Glomerular visceral epithelial cell (primary cell): ENCODE data around the gene CAMSAP2.

ENCODE experiments used
- DNase-seq: peaks from one replicate; pipeline ENCODE4 v3.0.0-alpha.2; 2016; ENCODE audit errors: extremely low spot score

Gene CAMSAP2

GRCh38 chr1:200883118-200883517, 144.4 kb downstream of the CAMSAP2 start:
- DNase-seq = no peak

GRCh38 chr1:200885623-200886402, 147.1 kb downstream of the CAMSAP2 start:
- DNase-seq = no peak

- DNase-seq = no peak
These were observed 147.9 kb downstream of the CAMSAP2 start for GRCh38 chr1:200886594-200886993.

GRCh38 chr1:200887036-200887435, 148.3 kb downstream of the CAMSAP2 start:
- no peak for DNase-seq

- DNase-seq = no peak
These were observed 149.2 kb downstream of the CAMSAP2 start for GRCh38 chr1:200887772-200888348.

- DNase-seq = peak; percentile 92
These were observed 149.7 kb downstream of the CAMSAP2 start for GRCh38 chr1:200888349-200888838.

GRCh38 chr1:200889571-200889970, 150.9 kb downstream of the CAMSAP2 start:
- no peak for DNase-seq

- no peak for DNase-seq
These were observed 151.3 kb downstream of the CAMSAP2 start for GRCh38 chr1:200890027-200890426.

- peak; percentile 75 for DNase-seq
These were observed 152.4 kb downstream of the CAMSAP2 start for GRCh38 chr1:200890818-200891773.

- DNase-seq = peak; percentile 40
These were observed 153.1 kb downstream of the CAMSAP2 start for GRCh38 chr1:200891774-200892157.

GRCh38 chr1:200892546-200892945, 153.9 kb downstream of the CAMSAP2 start:
- DNase-seq = no peak

GRCh38 chr1:200892958-200893357, 154.3 kb downstream of the CAMSAP2 start:
- DNase-seq = no peak

GRCh38 chr1:200893411-200893901, 154.8 kb downstream of the CAMSAP2 start:
- no peak for DNase-seq

- peak; percentile 34 for DNase-seq
These were observed 156.2 kb downstream of the CAMSAP2 start, which contains the start of gene INAVA for GRCh38 chr1:200894712-200895442. Gene INAVA (plus strand): TSS chr1:200894900. CDS start chr1:200898401, 3,501 bp downstream.

- no peak for DNase-seq
These were observed 156.7 kb downstream of the CAMSAP2 start for GRCh38 chr1:200895443-200895789.

GRCh38 chr1:200895801-200896530, 157.3 kb downstream of the CAMSAP2 start:
- DNase-seq = peak; percentile 49

GRCh38 chr1:200896531-200897196, 158.0 kb downstream of the CAMSAP2 start:
- DNase-seq = peak; percentile 94

- DNase-seq = no peak
These were observed 158.6 kb downstream of the CAMSAP2 start for GRCh38 chr1:200897259-200897658.

- DNase-seq = no peak
These were observed 160.3 kb downstream of the CAMSAP2 start for GRCh38 chr1:200899015-200899386.

- DNase-seq = no peak
These were observed 160.8 kb downstream of the CAMSAP2 start for GRCh38 chr1:200899451-200899915.
